Left ventricle myocardium inferior (tissue), 1 donor: ENCODE results near the gene TMEM9. TPM values are rescaled to one million over a fixed set of nuclear protein-coding genes. Genes with fewer than 3 reads are reported as not detected.

Experiments used
- DNase-seq: peaks from one replicate; pipeline ENCODE4 v3.0.0-alpha.2; 2020
- H3K27ac ChIP-seq: fragments of 200-600 bp; replicated peaks from 2 replicates; pipeline ENCODE4 v1.8.0; 2021
- H3K27me3 ChIP-seq: fragments of 200-600 bp; 2 replicates; pipeline ENCODE4 v1.8.0; 2021; ENCODE audit warnings: low read depth
- H3K36me3 ChIP-seq: fragments of 200-600 bp; 2 replicates; pipeline ENCODE4 v1.8.0; 2021
- H3K4me1 ChIP-seq: fragments of 200-600 bp; 2 replicates; pipeline ENCODE4 v1.8.0; 2021
- H3K4me3 ChIP-seq: fragments of 200-600 bp; 2 replicates; pipeline ENCODE4 v1.8.0; 2021; ENCODE audit warnings: mild to moderate bottlenecking, moderate library complexity
- H3K9me3 ChIP-seq: fragments of 200-600 bp; replicated peaks from 2 replicates; pipeline ENCODE4 v1.8.0; 2021
- CTCF ChIP-seq: fragments of 200-600 bp; IDR thresholded peaks from 2 replicates; pipeline ENCODE4 v1.8.0; 2021; ENCODE audit warnings: antibody characterized with exemption, mild to moderate bottlenecking, borderline replicate concordance
- intact Hi-C: fragments of 100-400 bp; cut with micrococcal nuclease; formaldehyde crosslinking; loops from one replicate; pipeline ENCODE4 v1.11.0; 2022
- long read RNA-seq: library from polyadenylated mRNA; unstranded; transcript quantifications from one replicate; pipeline ENCODE4 v2.0.0, GENCODE V29; 2021
- total RNA-seq: library from RNA; stranded (reverse); fragmentation: NEBNext Ultra II Directional; extraction: Animal tissue kit (Norgen Biotek cat#: 25700); gene quantifications from one replicate; pipeline ENCODE4 v1.2.1, GENCODE V29; 2021
- donor health status: DM: no; HTN: yes; CAD: no; lungs with severe emphysema.

The TMEM9 gene
- 25.3 TPM for total RNA-seq
- long read RNA-seq, transcript TMEM9-204 (6 exons, 1,529 nt): major isoform, 32 of 50 reads
- long read RNA-seq, partial matches to known transcripts: 3 of 50 reads
- long read RNA-seq, other reads (novel, unspliced or antisense): 4 of 50 reads

- no peak for TF ChIP-seq CTCF
- intact Hi-C loops: no loop called here
- H3K27ac ChIP-seq: peak within 1 kb of the TSS; percentile 69
- H3K4me3 ChIP-seq: peak within 1 kb of the TSS; percentile 85
- H3K27me3 ChIP-seq: no peaks in the 10 kb centered on the region
- peaks cover 26% of the 10 kb centered on the region for H3K4me1 ChIP-seq
- H3K9me3 ChIP-seq: no peaks in the 10 kb centered on the region
- DNase-seq: peak; percentile 96
- peaks cover 21% of the 10 kb centered on the region for H3K36me3 ChIP-seq
Observed at GRCh38 chr1:201154389-201155165, at the start of gene TMEM9. Gene TMEM9 (minus strand): TSS chr1:201154474. CDS start chr1:201153923, 551 bp downstream.

- intact Hi-C loops: no loop called here
Observed at GRCh38 chr1:201198598-201198997, 44.3 kb upstream of the TMEM9 start.

DNA sequence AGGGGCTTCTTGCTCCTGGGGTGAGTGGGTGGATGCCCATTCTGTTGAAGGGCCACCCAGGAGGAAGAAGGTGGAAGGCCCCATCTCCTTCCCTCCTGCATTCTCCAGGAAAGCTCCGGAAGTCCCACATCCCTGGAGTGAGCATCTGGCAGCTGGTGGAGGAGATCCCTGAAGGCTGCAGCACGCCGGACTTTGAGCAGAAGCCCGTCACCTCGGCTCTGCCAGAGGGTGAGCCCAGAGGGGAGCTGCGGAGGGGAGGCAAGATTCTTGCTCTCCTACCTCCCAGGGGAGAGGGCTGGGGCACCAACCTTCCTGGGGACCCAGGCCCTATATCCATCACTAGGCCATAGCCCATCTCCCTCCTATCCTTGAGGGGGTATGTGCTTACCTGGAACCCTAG, 39.8 kb upstream of the TMEM9 start:
- Histone ChIP-seq H3K36me3 (no peaks in the 10 kb centered on the region), H3K9me3 (no peaks in the 10 kb centered on the region), H3K27ac (no peak overlapping the region), H3K4me1 (no peaks in the 10 kb centered on the region), H3K4me3 (no peak overlapping the region), H3K27me3 (peaks cover 34% of the 10 kb centered on the region)
- DNase-seq: no peak
- no peak for TF ChIP-seq CTCF
- intact Hi-C loops: no loop called here

More at GRCh38 chr1:201198598-201198997, 44.3 kb upstream of the TMEM9 start:
- H3K4me1 ChIP-seq: no peaks in the 10 kb centered on the region
- no peak overlapping the region for H3K4me3 ChIP-seq
- H3K27ac ChIP-seq: no peak overlapping the region
- DNase-seq: no peak
- H3K9me3 ChIP-seq: no peaks in the 10 kb centered on the region
- TF ChIP-seq CTCF: no peak
- no peaks in the 10 kb centered on the region for H3K27me3 ChIP-seq
- H3K36me3 ChIP-seq: no peaks in the 10 kb centered on the region

GRCh38 chr1:201192261-201192788, 38.1 kb upstream of the TMEM9 start:
- no peaks in the 10 kb centered on the region for H3K36me3 ChIP-seq

More at GRCh38 chr1:201192261-201192788, 38.1 kb upstream of the TMEM9 start:
- Histone ChIP-seq H3K9me3 (no peaks in the 10 kb centered on the region), H3K4me3 (no peak overlapping the region), H3K4me1 (no peaks in the 10 kb centered on the region), H3K27ac (no peak overlapping the region), H3K27me3 (peaks cover 34% of the 10 kb centered on the region)
- no peak for TF ChIP-seq CTCF
- intact Hi-C loops: no loop called here
- no peak for DNase-seq
